ENCODE data around the gene CCDC15.
"Not testable (repeated sequence)": the region's sequence is repeated elsewhere in the genome, so short reads cannot be mapped to it uniquely, and the experiment has no call there.

The CCDC15 gene

GRCh38 chr11:124941703-124942102 is 12.3 kb upstream of the CCDC15 start:
- no peak for DNase-seq (ENCODE audit: low read depth)

- DNase-seq (ENCODE audit: low read depth), result no peak
Measured at GRCh38 chr11:124942466-124943253, 11.3 kb upstream of the CCDC15 start.

GRCh38 chr11:124943254-124943616 is 10.8 kb upstream of the CCDC15 start:
- no peak for DNase-seq (ENCODE audit: low read depth)

- no peak for DNase-seq (ENCODE audit: low read depth)
Measured at GRCh38 chr11:124943741-124944140, 10.3 kb upstream of the CCDC15 start.

GRCh38 chr11:124944565-124944964 is 9.4 kb upstream of the CCDC15 start:
- no peak for DNase-seq (ENCODE audit: low read depth)

- DNase-seq (ENCODE audit: low read depth), result no peak
Measured at GRCh38 chr11:124945826-124946225, 8.2 kb upstream of the CCDC15 start.

GRCh38 chr11:124946735-124947141 is 7.3 kb upstream of the CCDC15 start:
- no peak for DNase-seq (ENCODE audit: low read depth)

- DNase-seq (ENCODE audit: low read depth), result no peak
Measured at GRCh38 chr11:124950601-124951330, 3.2 kb upstream of the CCDC15 start.

- DNase-seq (ENCODE audit: low read depth), result no peak
Measured at GRCh38 chr11:124951341-124951740, 2.7 kb upstream of the CCDC15 start.

- DNase-seq (ENCODE audit: low read depth), result no peak
Measured at GRCh38 chr11:124954590-124954955, 571 bp downstream of the CCDC15 start.

- DNase-seq (ENCODE audit: low read depth), result no peak
Measured at GRCh38 chr11:124955035-124955434, 1.0 kb downstream of the CCDC15 start.

GRCh38 chr11:124961972-124962609 is 8.1 kb downstream of the CCDC15 start:
- no peak for DNase-seq (ENCODE audit: low read depth)

GRCh38 chr11:124968197-124968596 is 14.2 kb downstream of the CCDC15 start:
- DNase-seq (ENCODE audit: low read depth), result not testable (repeated sequence)

GRCh38 chr11:124970925-124971324 is 16.9 kb downstream of the CCDC15 start:
- no peak for DNase-seq (ENCODE audit: low read depth)

GRCh38 chr11:124971810-124972209 is 17.8 kb downstream of the CCDC15 start:
- no peak for DNase-seq (ENCODE audit: low read depth)

- no peak for DNase-seq (ENCODE audit: low read depth)
Measured at GRCh38 chr11:124976531-124976930, 22.5 kb downstream of the CCDC15 start.

- no peak for DNase-seq (ENCODE audit: low read depth)
Measured at GRCh38 chr11:124977006-124977405, 23.0 kb downstream of the CCDC15 start.

GRCh38 chr11:124978316-124978715 is 24.3 kb downstream of the CCDC15 start:
- no peak for DNase-seq (ENCODE audit: low read depth)

GRCh38 chr11:124982043-124982442 is 28.0 kb downstream of the CCDC15 start:
- no peak for DNase-seq (ENCODE audit: low read depth)

- no peak for DNase-seq (ENCODE audit: low read depth)
Measured at GRCh38 chr11:124983674-124984511, 29.9 kb downstream of the CCDC15 start.

GRCh38 chr11:124984512-124984854 is 30.5 kb downstream of the CCDC15 start:
- DNase-seq (ENCODE audit: low read depth), result no peak

GRCh38 chr11:124987096-124987495 is 33.1 kb downstream of the CCDC15 start:
- DNase-seq (ENCODE audit: low read depth), result no peak
